GM18951 (cell line): Measurements from ENCODE around the gene PROSER2.

Experiments used
- POLR2A ChIP-seq: IDR thresholded peaks from 4 replicates; pipeline ENCODE4 v1.6.1; 2011; ENCODE audit warnings: mild to moderate bottlenecking; ENCODE audit not compliant: insufficient read length, insufficient read depth; ENCODE audit errors: extremely low read depth
- in situ Hi-C: fragments of 300-500 bp; cut with MboI; formaldehyde crosslinking; loops from one replicate; pipeline ENCODE4 v1.12.0; 2022; ENCODE audit warnings: low sequenced_read_pairs, mixed read lengths, inconsistent platforms; ENCODE audit not compliant: unreplicated experiment

PROSER2 gene

DNA sequence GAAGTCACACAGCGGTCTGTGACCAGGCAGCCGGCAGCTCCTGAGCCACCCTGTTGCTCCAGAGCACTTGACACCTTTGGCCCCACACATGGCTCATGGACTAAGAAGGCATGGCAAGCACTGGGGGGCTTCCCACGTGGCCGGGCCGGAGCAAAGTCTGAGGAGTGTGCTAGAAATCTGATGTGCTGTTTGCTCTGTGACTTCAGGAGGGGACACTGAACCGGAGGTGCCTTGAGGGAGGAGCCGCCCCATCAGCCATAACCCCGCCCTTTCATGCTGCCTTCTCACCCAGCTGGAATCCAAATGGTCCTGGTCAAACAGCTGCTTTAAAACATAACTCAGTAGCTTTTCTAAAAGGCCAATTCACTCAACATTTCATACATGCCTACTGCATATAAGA is 33.5 kb downstream of the PROSER2 start:
- in situ Hi-C loops, result no loop called here
- TF ChIP-seq POLR2A, result no peak

DNA sequence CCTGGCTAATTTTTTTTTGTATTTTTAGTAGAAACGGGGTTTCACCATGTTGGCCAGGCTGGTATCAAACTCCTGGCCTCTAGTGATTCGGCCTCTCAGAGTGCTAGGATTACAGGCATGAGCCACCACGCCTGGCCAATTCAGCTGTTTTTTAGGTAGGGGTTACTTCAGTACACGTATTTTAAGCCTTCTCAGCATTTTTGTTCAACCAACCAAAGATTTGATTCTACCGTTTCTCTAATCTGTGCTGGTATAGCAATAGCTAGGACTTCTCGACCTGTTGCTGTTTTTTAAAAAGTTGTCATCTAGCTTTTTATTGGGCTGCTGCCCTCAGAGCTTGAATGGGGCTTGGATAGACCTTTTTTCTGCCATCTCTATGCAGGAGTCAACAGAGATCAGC is 34.9 kb downstream of the PROSER2 start:
- TF ChIP-seq POLR2A, result no peak
- in situ Hi-C loops, result no loop called here

DNA sequence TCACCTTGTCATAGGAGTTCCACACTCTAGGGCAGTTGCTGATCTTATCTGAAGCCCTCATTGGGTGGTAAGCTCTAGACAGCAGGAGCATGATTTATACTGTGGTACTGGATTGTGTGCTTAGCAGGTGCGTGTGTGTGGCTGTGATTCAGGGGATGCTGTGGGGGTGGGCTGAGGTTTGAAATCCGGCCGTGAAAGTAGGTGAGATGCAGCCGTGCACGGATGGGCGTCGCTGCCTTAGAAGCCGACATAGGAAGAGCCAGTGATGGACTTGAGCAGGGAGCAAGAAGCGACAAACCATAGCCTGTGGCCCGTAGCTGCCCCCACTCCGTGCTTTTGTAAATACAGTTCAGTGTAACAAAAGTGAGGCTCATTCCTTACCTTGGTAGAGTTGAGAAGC is 38.2 kb downstream of the PROSER2 start:
- no peak for TF ChIP-seq POLR2A
- in situ Hi-C loops, result no loop called here

DNA sequence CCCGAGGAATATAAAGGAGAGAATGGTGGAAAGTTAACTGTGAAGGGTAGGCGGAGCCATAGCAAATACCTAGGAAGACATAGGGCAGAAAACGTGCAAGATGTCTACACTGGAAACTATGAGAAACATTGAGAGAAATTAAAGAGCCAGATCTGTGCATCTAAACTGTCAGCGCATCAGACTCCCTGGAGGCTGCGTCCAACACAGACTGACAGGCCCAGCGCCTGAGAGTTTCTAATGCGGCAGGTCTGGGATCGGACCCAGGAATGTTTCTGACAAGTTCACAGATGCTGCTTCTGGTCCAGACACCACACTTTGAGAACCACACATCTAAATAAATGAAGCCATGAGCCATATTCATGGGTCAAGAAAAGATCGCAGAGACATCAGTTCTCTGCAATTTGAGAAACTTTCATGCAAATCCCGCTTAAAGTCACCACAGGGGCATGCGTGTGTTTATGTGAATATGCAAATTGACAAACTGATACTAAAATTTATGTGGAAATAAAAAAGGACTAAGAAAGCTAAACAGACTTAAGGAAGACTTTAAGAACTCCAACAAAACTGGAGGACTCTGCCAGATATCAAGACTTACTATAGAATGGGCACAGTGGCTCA is 38.8 kb downstream of the PROSER2 start:
- in situ Hi-C loops, result no loop called here
- TF ChIP-seq POLR2A, result no peak

DNA sequence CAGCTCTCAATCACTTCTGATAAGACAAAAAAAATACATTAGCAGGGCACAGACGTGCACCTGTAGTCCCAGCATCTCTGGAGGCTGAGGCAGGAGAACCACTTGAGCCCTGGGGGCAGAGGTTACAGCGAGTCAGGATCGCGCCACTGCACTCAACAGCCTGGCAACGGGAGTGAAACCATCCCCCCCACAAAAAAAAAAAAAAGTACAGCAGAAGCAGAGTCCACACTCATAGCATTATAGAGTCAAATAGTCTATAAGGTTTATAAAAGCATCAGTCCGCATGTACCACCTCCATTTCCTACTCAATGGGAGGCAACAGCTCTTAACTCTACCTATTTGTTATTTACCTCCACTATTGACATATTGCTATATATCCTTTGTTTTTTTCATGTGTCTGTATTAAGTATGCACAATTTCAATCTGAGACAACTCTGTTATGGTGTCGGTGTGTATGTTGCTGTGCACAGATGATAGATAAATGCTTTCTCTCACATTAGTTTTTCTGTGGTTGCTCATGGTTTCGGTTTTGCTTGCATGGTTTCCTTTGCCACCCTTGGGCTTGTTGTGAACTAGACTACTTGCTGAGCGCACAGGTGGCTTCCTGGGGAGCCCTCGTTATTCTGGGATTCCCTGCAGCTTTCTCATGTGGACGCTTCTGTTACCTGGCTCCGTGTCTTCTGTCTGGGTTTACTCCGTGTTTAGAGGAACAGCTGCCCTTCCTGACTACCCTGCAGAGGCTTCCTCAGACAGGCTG is 40.4 kb downstream of the PROSER2 start:
- TF ChIP-seq POLR2A, result no peak
- in situ Hi-C loops, result no loop called here

DNA sequence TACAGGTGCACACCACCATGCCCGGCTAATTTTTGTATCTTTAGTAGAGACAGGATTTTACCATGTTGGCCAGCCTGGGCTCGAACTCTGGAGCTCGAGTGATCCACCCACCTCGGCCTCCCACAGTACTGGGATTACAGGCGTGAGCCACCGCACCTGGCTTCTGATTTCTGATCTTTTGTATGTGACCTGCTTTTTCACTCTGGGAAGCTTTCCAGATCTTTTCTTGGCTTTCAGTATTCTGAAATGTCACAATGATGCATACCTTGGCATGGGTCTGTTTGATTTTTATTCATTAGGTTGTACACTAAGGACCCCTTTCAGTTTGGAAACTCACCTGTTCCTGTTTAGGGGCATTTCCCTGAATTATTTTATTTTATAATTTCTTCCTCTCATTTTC is 41.6 kb downstream of the PROSER2 start:
- TF ChIP-seq POLR2A, result no peak
- in situ Hi-C loops, result no loop called here

DNA sequence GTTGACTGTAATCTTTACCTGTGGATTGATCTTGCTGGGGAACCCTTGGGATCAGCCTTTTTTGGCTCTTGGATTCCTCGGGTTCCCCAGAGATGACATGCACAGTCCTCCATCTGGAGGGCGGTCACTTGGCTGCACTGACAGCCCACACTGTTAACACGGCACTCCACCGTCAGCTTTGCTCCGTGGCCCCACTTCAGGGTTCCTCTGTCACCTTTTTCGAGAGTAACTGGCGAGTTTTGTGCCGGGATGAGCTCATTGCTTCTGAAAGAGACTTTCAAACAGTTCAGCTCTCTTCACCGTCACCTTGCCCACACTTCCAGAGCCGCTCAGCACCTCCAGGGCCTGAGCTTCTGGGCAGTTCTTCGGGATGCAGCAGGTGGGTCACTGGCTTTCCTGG is 42.4 kb downstream of the PROSER2 start:
- in situ Hi-C loops, result no loop called here
- no peak for TF ChIP-seq POLR2A

DNA sequence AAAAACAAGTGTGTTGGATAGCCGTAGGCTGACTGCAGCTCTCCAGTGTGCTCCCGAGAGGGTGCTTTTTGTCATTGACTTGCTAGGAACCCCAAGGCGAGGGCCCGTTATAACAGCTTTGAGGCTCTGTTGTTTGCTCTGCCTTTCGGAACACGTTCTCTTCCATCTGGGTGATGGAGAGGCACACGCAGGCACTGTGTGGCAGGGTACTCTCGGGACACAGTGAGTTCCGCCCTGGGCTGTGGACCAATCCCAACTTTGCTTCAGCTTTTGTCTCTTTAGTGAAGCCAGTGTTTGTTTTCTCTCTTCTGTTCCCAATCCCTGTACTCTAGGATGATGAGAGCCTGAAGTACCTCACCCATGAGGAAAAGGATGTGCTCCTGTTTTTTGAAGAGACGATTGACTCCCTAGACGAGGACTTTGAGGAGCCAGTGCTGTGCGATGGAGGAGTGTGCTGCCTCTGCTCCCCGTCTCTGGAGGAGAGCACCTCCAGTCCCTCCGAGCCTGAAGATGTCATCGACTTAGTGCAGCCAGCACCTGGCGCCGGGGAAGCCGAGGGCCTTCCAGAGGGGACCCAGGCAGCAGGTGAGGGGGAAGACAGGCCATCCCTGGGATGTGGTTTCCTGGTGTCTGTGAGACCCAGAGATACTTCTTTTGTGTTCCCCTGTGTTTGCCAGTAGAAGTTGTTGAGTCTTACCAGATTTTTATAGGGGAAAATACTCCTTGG is 43.2 kb downstream of the PROSER2 start:
- TF ChIP-seq POLR2A, result no peak
- in situ Hi-C loops, result no loop called here

DNA sequence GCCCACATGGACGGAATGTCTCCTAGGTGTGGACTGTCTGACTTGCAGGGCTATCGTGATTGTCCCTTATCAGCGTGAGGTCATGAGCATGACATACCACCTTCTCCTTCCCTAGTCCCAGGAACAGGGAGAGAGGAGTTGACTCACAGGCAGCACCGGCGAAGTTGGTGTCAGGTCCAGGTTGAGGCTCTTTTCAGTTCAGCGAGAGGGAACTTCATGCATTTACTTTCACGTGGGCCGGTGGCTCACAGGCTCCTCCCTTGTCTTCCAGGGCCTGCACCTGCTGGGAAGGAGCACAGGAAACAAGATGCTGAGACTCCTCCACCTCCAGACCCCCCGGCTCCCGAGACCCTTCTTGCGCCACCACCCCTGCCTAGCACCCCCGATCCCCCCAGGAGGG is 46.1 kb downstream of the PROSER2 start:
- TF ChIP-seq POLR2A, result no peak
- in situ Hi-C loops, result no loop called here

DNA sequence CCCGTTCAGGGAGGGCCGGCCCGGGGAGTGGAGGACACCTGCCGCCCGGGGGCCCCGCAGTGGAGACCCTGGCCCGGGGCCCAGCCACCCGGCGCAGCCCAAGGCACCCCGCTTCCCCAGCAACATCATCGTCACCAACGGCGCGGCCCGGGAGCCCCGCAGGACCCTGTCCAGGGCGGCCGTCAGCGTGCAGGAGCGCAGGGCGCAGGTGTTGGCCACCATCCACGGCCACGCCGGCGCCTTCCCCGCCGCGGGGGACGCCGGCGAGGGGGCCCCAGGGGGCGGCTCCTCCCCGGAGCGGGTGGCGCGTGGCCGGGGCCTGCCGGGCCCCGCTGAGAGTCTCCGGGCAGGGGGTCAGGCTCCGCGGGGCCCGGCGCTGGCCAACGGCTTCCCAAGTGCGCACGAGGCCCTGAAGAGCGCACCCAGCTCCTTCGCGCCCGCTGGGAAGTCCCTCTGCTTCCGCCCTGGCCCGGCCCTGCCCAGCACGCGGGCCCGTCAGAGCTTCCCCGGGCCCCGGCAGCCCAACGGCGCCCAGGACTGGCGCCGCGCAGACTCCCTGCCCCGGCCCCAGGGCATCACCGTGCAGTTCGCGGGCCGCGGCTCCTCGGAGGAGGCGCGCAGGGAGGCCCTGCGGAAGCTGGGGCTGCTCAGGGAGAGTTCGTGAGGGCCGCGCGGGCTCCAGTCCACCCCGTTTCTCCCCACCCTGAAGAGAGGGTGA is 46.7 kb downstream of the PROSER2 start:
- in situ Hi-C loops, result no loop called here
- no peak for TF ChIP-seq POLR2A

DNA sequence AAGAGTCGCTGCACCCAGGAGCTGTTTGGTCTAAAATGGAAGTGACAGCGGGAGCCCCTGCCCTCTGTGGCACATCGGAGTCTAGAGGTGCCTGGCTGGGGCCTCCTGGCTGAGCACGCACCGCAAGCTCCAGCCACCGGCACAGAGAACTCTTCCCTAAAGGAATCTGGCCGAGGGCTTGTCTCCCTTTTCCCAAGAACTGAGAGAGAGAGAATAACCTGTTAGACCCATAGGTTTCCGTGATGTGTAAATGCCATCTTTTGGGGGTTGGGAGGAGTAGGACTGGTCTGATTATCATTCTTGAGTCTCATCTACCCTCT is 47.3 kb downstream of the PROSER2 start:
- in situ Hi-C loops, result no loop called here
- TF ChIP-seq POLR2A, result no peak

DNA sequence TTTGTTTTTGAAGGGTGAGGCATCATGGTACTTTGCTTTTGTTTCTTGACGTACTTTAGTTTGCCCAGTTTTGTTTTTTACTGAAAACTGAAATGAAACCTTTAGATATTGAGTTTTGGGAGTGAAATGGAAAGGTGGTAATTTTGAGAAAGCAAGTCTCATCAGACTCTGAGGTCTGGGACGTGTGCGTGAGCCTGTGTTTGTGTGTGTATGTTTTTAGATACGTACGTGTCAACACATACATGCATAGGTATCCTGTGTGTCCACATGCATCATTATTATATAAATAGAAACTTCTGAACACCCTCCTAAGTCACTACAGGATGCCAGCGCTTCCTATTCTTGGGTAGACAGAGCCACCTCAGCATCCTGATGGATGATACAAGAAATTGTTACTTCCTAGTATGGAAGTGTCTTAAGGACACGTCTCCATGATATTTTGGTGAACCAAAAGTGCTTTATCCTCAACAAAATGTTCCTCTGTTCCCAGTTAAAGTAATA is 47.8 kb downstream of the PROSER2 start:
- in situ Hi-C loops, result no loop called here
- TF ChIP-seq POLR2A, result no peak

DNA sequence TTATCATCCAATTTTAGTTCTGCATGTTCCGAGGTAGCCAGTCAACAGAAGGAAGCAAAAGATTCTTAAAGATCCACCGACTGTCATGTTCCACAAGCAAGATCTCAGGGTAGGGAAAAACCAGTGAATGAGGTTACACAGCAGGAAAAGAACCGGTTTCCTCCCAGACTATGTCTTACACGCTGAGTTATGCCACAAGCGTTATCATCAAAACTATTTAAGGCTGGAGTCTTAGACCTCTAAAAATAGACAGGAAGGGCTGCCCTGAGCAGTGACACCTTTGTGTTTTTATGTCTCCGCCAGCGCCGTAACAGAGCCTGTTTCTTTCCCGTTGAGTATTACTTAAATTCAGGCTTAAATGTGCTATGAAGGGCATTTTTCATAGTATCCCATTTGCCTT is 48.3 kb downstream of the PROSER2 start:
- TF ChIP-seq POLR2A, result no peak
- in situ Hi-C loops, result no loop called here

DNA sequence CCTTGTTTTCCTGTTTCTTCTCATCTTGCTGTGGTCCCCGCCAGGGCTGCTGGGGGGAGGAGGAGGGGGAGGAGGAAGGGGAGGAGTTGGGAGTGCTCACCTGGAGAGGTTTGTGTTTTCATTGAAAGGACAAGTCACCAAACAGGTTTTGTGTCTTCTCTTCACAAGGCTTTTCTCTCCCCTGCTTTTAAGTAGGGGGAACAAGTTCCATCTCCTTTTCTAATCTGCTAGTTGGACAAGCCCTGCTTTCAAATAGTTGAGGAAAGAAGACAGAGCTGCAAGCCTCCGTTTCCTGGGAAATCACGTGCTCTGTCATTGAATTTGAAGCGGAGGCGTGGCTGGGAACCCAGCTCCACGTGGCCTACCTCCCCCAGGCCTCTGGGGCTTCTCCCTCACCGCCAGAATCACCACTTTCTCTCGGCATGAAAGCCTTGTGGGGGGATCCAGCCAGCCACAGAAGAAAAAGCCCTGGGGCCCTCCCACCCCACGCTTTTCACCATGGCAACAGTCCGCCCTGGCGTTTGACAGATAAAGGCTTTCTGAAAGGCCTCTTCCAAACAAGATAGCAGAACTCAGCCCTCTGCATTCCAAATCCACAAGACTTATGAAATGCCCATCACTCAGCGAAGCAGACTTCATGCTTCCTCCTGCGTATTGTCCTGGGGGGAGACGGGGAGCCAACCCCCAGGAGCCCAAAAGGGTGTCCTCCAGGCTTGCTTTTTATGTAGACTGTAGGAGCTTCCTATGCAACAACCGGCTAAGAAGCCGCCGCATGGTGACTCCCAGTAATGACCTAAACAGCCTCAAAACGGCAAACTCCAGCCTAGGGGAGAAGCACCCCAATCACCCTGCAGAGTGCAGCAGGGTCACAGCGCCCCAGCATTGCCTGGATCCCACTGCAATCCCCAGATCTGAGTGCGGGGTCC is 51.7 kb downstream of the PROSER2 start:
- TF ChIP-seq POLR2A, result no peak
- in situ Hi-C loops, result no loop called here
